ENCODE results near the gene ABI2.

GRCh38 chr2:203455209-203455608 lies 127.0 kb downstream of the ABI2 start:
- TF ChIP-seq, protein P1, sequence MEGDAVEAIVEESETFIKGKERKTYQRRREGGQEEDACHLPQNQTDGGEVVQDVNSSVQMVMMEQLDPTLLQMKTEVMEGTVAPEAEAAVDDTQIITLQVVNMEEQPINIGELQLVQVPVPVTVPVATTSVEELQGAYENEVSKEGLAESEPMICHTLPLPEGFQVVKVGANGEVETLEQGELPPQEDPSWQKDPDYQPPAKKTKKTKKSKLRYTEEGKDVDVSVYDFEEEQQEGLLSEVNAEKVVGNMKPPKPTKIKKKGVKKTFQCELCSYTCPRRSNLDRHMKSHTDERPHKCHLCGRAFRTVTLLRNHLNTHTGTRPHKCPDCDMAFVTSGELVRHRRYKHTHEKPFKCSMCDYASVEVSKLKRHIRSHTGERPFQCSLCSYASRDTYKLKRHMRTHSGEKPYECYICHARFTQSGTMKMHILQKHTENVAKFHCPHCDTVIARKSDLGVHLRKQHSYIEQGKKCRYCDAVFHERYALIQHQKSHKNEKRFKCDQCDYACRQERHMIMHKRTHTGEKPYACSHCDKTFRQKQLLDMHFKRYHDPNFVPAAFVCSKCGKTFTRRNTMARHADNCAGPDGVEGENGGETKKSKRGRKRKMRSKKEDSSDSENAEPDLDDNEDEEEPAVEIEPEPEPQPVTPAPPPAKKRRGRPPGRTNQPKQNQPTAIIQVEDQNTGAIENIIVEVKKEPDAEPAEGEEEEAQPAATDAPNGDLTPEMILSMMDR (tag by site-specific recombination; IDR thresholded peaks at IDR 0.05), result no peak
- TF ChIP-seq REST (tag by site-specific recombination; IDR thresholded peaks at IDR 0.05), result no peak
- TF ChIP-seq ZFP3 (tag by site-specific recombination; IDR thresholded peaks at IDR 0.05; ENCODE audit: low read depth), result no peak
- TF ChIP-seq ZNF776 (tag by site-specific recombination; IDR thresholded peaks at IDR 0.05; ENCODE audit: borderline replicate concordance), result no peak
- no peak for TF ChIP-seq ZNF391 (tag by site-specific recombination; IDR thresholded peaks at IDR 0.05; ENCODE audit: borderline replicate concordance, low read depth)
- TF ChIP-seq, protein P2, sequence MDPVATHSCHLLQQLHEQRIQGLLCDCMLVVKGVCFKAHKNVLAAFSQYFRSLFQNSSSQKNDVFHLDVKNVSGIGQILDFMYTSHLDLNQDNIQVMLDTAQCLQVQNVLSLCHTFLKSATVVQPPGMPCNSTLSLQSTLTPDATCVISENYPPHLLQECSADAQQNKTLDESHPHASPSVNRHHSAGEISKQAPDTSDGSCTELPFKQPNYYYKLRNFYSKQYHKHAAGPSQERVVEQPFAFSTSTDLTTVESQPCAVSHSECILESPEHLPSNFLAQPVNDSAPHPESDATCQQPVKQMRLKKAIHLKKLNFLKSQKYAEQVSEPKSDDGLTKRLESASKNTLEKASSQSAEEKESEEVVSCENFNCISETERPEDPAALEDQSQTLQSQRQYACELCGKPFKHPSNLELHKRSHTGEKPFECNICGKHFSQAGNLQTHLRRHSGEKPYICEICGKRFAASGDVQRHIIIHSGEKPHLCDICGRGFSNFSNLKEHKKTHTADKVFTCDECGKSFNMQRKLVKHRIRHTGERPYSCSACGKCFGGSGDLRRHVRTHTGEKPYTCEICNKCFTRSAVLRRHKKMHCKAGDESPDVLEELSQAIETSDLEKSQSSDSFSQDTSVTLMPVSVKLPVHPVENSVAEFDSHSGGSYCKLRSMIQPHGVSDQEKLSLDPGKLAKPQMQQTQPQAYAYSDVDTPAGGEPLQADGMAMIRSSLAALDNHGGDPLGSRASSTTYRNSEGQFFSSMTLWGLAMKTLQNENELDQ (tag by site-specific recombination; IDR thresholded peaks at IDR 0.05; ENCODE audit: low read depth), result no peak
- TF ChIP-seq YY1 (tag by site-specific recombination; IDR thresholded peaks at IDR 0.05), result no peak
- no peak for TF ChIP-seq ZNF292 (tag by site-specific recombination; IDR thresholded peaks at IDR 0.05; ENCODE audit: borderline replicate concordance, low read depth)
- no peak for TF ChIP-seq ZNF449 (tag by site-specific recombination; IDR thresholded peaks at IDR 0.05)
- TF ChIP-seq, protein P3, sequence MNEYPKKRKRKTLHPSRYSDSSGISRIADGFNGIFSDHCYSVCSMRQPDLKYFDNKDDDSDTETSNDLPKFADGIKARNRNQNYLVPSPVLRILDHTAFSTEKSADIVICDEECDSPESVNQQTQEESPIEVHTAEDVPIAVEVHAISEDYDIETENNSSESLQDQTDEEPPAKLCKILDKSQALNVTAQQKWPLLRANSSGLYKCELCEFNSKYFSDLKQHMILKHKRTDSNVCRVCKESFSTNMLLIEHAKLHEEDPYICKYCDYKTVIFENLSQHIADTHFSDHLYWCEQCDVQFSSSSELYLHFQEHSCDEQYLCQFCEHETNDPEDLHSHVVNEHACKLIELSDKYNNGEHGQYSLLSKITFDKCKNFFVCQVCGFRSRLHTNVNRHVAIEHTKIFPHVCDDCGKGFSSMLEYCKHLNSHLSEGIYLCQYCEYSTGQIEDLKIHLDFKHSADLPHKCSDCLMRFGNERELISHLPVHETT (tag by site-specific recombination; IDR thresholded peaks at IDR 0.05), result no peak
- no peak for TF ChIP-seq ZNF48 (tag by site-specific recombination; IDR thresholded peaks at IDR 0.05)
- TF ChIP-seq, protein P4, sequence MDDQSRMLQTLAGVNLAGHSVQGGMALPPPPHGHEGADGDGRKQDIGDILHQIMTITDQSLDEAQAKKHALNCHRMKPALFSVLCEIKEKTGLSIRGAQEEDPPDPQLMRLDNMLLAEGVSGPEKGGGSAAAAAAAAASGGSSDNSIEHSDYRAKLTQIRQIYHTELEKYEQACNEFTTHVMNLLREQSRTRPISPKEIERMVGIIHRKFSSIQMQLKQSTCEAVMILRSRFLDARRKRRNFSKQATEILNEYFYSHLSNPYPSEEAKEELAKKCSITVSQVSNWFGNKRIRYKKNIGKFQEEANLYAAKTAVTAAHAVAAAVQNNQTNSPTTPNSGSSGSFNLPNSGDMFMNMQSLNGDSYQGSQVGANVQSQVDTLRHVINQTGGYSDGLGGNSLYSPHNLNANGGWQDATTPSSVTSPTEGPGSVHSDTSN (CRISPR knock-in tag; IDR thresholded peaks at IDR 0.05), result no peak
- TF ChIP-seq ZNF354C (tag by site-specific recombination; IDR thresholded peaks at IDR 0.05; ENCODE audit: borderline replicate concordance, low read depth), result no peak
- TF ChIP-seq ZNF658 (tag by site-specific recombination; IDR thresholded peaks at IDR 0.05), result no peak
